ENCODE data around the gene SLC25A53.

- TF ChIP-seq CTCF (IDR thresholded peaks at IDR 0.05; ENCODE audit: poor library complexity), result no peak
- TF ChIP-seq EZH2 (IDR thresholded peaks at IDR 0.05; ENCODE audit: borderline replicate concordance), result no peak
- TF ChIP-seq EZH2phosphoT487 (IDR thresholded peaks at IDR 0.05; ENCODE audit: low read depth, severe bottlenecking, unreplicated experiment), result no peak
Measured at GRCh38 chrX:104084063-104084462, 72.7 kb downstream of the SLC25A53 start.
